Right lobe of liver (tissue), 6 donors: ENCODE data around the gene INPP5J. TPM values are rescaled to one million over a fixed set of nuclear protein-coding genes. Genes with fewer than 3 reads are reported as not detected.

ENCODE experiments used
- ATAC-seq, 4 donors: fragments of 200-7000 bp; cut with Tn5 transposase; one replicate each; pipeline ENCODE4 v1.9.1; 2020; ENCODE audit warnings: mild to moderate bottlenecking in 4 of 4, moderate library complexity in 4 of 4
- DNase-seq, 3 donors: peaks; one replicate each; pipeline ENCODE4 v3.0.0-alpha.2; 2020
- H3K27ac ChIP-seq, 3 donors: fragments of 200-600 bp; one replicate each; pipeline ENCODE4 v1.8.0; 2022
- H3K27me3 ChIP-seq, 2 donors: fragments of 200-600 bp; one replicate each; pipeline ENCODE4 v1.8.0; 2022
- H3K36me3 ChIP-seq, 4 donors: fragments of 200-600 bp; sonication (generic) in 1 of 4; one replicate each; pipeline versions ENCODE4 v1.5.1 to v1.8.0; 2017 to 2022; ENCODE audit warnings: control low read depth in 1 of 4
- H3K4me1 ChIP-seq, 4 donors: fragments of 200-600 bp; sonication (generic) in 1 of 4; one replicate each; pipeline versions ENCODE4 v1.5.1 to v1.8.0; 2017 to 2022; ENCODE audit warnings: control low read depth in 1 of 4
- H3K4me3 ChIP-seq, 3 donors: fragments of 200-600 bp; one replicate each; pipeline ENCODE4 v1.8.0; 2022
- H3K9me3 ChIP-seq, 4 donors: fragments of 200-600 bp; sonication (generic) in 1 of 4; one replicate each; pipeline versions ENCODE4 v1.5.1 to v1.8.0; 2017 to 2022; ENCODE audit warnings: control low read depth in 1 of 4
- CTCF ChIP-seq, 4 donors: fragments of 200-600 bp in 3 of 4; fragments of 450-650 bp in 1 of 4; IDR thresholded peaks; one replicate each; pipeline versions ENCODE4 v1.5.1 to v1.8.0; 2016 to 2022; ENCODE audit warnings: antibody characterized with exemption in 4 of 4, mild to moderate bottlenecking in 2 of 4
- POLR2A ChIP-seq: fragments of 450-650 bp; IDR thresholded peaks from one replicate; pipeline ENCODE4 v1.6.1; 2017; ENCODE audit warnings: antibody characterized with exemption, mild to moderate bottlenecking
- WGBS: methylation state at CpG from one replicate; pipeline ENCODE4 v1.1.6; 2018; ENCODE audit warnings: low coverage, low lambda C conversion rate; ENCODE audit not compliant: insufficient coverage; ENCODE audit errors: missing lambda C conversion rate; 5-methylcytosine and 5-hydroxymethylcytosine counted together
- intact Hi-C, 2 donors: fragments of 100-400 bp; cut with DNase I; formaldehyde crosslinking; loops; one replicate each; pipeline versions ENCODE4 v1.11.2 to v1.14.1; 2022
- total RNA-seq, 6 experiments: library from RNA; depleted of rRNA in 2 of 6; stranded (reverse); fragments of >200 nt in 2 of 6; fragmentation: NEBNext Ultra II Directional in 3 of 6; extraction: Animal tissue kit (Norgen Biotek cat#: 25700) in 3 of 6; gene quantifications; one replicate each; pipeline versions ENCODE4 v1.1.0 to v1.2.4, GENCODE V29; 2016 to 2023
- donor health status: DM: no; HTN: yes; CAD: no.
- donor health status: DM: no; HTN: no; CAD: no.
- donor health status: DM: no; HTN: no; CAD: no.
- donor health status: DM: no; HTN: yes; CAD: no.
- donor health status: DM: no; HTN: yes; CAD: no.

The INPP5J gene
- total RNA-seq, 6 experiments from 2014 or later: 0.12 to 0.49 (median 0.26) TPM; not detected in 2

DNA sequence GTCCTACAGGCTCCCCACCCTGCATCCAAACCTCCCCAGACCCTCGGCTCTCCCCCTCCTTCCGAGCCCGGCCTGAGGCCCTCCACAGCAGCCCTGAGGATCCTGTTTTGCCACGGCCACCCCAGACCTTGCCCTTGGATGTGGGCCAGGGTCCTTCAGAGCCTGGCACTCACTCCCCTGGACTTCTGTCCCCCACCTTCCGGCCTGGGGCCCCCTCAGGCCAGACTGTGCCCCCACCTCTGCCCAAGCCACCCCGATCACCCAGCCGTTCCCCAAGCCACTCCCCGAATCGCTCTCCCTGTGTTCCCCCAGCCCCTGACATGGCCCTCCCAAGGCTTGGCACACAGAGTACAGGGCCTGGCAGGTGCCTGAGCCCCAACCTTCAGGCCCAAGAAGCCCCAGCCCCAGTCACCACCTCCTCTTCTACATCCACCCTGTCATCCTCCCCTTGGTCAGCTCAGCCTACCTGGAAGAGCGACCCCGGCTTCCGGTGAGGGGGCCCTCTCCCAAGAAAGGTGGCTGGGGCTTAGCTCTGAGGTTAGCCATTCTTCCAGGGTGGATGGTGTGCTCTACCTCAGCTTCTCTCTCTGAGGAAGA is 2.9 kb downstream of the INPP5J start:
- DNase-seq (no peak), ATAC-seq (no peak)
- WGBS: 18% methylated on average over 2 of the region's 12 CpGs
- no peaks in the 10 kb centered on the region for H3K27me3 ChIP-seq
- peaks cover 0 to 4% (median 0%) of the 10 kb centered on the region in 4 donors for H3K4me1 ChIP-seq
- no peak for TF ChIP-seq CTCF (IDR thresholded peaks at IDR 0.05)
- no peak for TF ChIP-seq POLR2A
- intact Hi-C loops: no loop called here
- H3K27ac ChIP-seq: no peak overlapping the region
- no peaks in the 10 kb centered on the region for H3K9me3 ChIP-seq
- no peaks in the 10 kb centered on the region for H3K36me3 ChIP-seq
- no peak overlapping the region for H3K4me3 ChIP-seq

DNA sequence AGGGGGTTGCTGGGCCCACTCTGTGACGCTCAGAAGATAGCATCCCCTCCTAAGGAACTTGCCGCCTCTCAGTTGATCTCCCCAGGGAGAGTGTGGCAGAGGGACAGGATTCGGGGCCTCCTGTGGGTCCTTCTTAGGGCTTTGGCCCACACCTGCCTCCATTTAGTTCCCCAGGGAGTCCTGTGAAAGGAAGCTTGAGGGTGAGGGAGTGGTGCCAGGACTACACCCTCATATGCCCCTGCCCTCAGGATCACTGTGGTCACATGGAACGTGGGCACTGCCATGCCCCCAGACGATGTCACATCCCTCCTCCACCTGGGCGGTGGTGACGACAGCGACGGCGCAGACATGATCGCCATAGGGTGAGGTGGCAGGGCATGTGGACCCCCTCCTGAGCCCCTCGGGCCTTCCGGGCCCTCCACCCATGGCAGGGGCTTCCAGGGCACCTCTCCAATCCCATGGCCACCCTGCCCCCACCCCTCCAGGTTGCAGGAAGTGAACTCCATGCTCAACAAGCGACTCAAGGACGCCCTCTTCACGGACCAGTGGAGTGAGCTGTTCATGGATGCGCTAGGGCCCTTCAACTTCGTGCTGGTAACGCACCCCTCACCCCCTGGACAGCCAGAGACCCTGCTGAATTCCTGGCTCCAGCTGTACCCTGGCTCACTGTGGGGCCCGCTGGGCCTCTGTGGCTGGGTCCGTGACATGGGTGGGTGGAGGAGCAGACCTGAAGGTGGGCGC is 3.5 kb downstream of the INPP5J start:
- no peaks in the 10 kb centered on the region for H3K36me3 ChIP-seq
- peaks cover 0 to 4% (median 0%) of the 10 kb centered on the region in 4 donors for H3K4me1 ChIP-seq
- DNase-seq: no peak
- H3K4me3 ChIP-seq: no peak overlapping the region
- ATAC-seq: no peak
- intact Hi-C loops: no loop called here
- H3K9me3 ChIP-seq: no peaks in the 10 kb centered on the region
- 74% methylated on average over 8 of the region's 22 CpGs for WGBS
- H3K27me3 ChIP-seq: no peaks in the 10 kb centered on the region
- no peak for TF ChIP-seq CTCF (IDR thresholded peaks at IDR 0.05)
- no peak for TF ChIP-seq POLR2A
- H3K27ac ChIP-seq: no peak overlapping the region

GRCh38 chr22:31126869-31127175 is 4.1 kb downstream of the INPP5J start:
- 60% methylated on average over 2 of the region's 13 CpGs for WGBS

GRCh38 chr22:31127181-31127772 is 4.5 kb downstream of the INPP5J start:
- 71% methylated on average over 11 of the region's 19 CpGs for WGBS
- Histone ChIP-seq H3K4me1 (peaks cover 0 to 4% (median 0%) of the 10 kb centered on the region in 4 donors), H3K4me3 (no peak overlapping the region), H3K9me3 (no peaks in the 10 kb centered on the region), H3K36me3 (no peaks in the 10 kb centered on the region), H3K27ac (no peak overlapping the region), H3K27me3 (no peaks in the 10 kb centered on the region)
- TF ChIP-seq CTCF (IDR thresholded peaks at IDR 0.05): no peak
- no peak for TF ChIP-seq POLR2A
- intact Hi-C loops: no loop called here
- ATAC-seq: no peak
- DNase-seq: no peak

More at GRCh38 chr22:31126869-31127175, 4.1 kb downstream of the INPP5J start:
- Histone ChIP-seq H3K9me3 (no peaks in the 10 kb centered on the region), H3K36me3 (no peaks in the 10 kb centered on the region), H3K27me3 (no peaks in the 10 kb centered on the region), H3K4me3 (no peak overlapping the region), H3K27ac (no peak overlapping the region), H3K4me1 (peaks cover 0 to 4% (median 0%) of the 10 kb centered on the region in 4 donors)
- no peak for ATAC-seq
- intact Hi-C loops: no loop called here
- DNase-seq: no peak
- TF ChIP-seq POLR2A: no peak
- TF ChIP-seq CTCF (IDR thresholded peaks at IDR 0.05): no peak
